Lung microvascular endothelial cell (primary cell): ENCODE measurements around the gene LAMB1. TPM values are rescaled to one million over a fixed set of nuclear protein-coding genes. Genes with fewer than 3 reads are reported as not detected.
A peak's percentile ranks its signal among the peaks of the same experiment; 100 is the strongest.
"Not testable (repeated sequence)": the region's sequence is repeated elsewhere in the genome, so short reads cannot be mapped to it uniquely, and the experiment has no call there.

Experiments
- DNase-seq, 2 donors: peaks; one replicate each; pipeline versions ENCODE4 v3.0.0 to v3.0.0-alpha.2; 2010; ENCODE audit warnings: low read depth in 2 of 2
- total RNA-seq: library from RNA; depleted of rRNA; stranded (reverse); fragments of >200 nt; gene quantifications from 2 replicates; pipeline ENCODE4 v1.2.1, GENCODE V29; 2014

The LAMB1 gene
- total RNA-seq, 1 donor from 2014 or later = 315 TPM

DNA sequence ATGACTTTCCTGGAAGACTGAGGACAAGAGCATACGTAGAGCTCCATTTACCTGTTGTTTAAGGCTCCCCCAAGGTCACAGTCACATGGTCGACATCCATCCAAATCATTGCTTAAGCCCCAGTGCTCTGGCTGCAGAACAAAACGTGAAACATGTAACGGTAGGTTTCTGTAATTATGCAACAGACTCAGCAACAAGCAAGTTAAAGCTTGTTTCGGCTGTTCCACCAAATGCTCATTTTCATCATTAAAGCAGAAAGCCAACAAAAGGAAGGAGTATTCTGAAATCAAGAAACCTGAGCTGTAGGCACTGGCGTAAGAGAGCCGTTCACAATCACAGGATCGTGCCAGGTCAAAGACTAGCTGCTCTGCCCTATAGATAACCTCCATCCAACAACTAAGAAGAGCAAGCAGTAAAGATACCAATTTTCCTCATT lies 30.0 kb downstream of the LAMB1 start:
- DNase-seq = no peak

DNA sequence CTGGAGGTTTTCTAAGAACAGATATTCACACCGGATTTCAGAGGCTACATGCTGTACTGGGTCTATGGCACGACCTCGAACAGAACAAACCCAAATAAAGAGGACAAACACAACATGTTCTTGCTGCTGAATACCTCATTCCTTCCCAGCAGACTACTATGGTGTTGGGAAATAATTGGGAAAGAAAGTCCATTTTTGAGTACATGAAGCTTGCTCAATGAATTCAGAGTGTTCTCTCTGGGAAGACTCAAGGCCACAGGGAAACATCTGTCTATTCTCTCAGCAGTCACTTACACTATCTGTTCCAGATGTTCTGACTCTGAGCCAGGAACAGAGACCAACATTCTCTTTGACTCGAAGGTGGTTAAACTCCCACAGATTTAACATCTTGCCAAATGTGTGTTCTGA lies 30.9 kb downstream of the LAMB1 start:
- no peak for DNase-seq

DNA sequence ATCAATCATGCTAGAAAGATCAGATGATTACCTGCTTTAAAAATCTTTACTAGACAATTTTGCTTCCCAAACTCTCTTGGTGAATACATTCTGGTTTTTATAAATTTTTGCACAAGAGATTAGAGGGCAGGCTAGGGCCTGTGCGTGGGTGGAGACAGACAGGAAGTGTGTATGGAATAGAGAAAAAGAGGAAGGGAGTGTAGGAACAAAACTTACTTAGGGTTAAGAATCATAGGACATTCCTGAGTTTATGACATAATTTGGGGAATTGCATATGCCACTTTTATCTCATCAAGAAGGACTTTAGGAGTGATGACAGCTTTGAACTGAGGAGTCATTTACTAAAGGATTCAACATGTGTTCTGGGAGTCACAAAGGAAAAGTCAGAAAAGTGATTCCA lies 31.3 kb downstream of the LAMB1 start:
- DNase-seq = no peak

DNA sequence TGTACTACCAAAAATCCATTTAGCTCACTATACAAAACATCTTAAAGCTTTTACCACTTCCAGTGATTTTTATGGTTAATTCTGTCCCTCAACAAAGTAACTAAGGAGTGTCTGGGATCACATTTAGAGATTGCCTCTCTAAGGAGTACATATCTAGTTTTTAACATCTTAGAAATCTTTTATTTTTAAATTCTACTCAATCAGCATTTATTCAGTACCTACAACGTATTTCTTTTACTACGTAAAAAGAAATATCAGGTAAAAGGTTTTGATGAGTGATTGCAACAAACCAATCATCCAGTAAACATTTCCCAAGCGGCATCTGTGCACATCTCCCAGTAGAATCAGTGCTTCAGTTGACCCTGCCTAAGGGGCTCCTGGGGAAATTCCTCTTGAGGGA lies 31.9 kb downstream of the LAMB1 start:
- DNase-seq = no peak

DNA sequence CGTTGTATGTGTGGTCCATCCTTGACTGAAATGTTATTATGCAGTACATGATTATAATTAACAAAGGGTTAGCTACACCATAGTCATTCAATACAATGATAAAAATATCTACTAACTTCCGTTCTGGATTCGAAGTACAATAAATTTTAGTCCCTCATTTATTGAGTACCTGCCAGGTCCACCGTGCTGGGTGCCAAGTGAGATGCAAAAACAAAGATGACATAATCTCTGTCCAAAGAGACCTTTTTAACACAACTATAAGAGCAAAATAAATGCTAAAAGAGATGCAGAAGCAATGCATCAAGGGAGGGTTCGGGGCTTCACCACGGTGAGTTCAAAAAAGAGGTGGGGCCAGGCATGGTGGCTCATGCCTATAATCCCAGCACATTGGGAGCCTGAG lies 33.1 kb downstream of the LAMB1 start:
- DNase-seq = peak; percentile 44 to 92

DNA sequence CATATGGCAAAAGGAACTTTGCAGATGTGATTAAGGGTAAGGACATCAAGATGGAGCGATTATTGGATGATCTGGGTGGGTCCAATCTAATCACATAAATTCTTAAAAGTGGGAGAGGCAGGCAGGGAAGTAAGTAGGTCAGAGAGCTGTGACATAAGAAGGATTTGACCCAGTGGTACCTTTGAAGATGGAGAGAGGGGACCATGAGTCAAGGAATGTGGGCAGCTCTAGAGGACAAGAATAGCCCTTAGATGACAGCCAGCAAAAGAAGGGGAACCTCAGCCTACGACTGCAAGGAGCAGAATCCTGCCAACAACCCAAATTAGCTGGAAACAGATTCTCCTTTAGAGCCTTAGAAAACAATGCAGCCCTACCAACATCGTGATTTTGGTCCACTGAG lies 34.5 kb downstream of the LAMB1 start:
- DNase-seq = no peak

DNA sequence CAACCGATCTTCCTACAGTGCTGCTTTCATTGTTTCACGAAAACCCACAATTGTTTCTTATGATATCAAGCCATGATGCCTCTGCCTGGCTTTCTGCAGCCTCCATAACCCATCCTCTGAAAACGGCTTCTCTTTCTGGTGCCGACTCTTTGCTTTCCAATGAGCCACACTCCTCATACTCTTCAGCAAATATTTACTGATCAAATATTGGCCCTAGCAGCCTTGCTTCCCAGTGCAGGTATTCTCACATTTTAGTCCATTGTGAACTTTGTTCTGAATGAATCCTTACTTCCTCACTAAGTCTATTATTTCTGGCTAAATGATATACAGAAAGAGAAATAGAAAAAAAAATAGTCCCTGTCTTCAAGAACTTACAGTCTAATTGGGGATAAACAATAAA lies 35.5 kb downstream of the LAMB1 start:
- no peak for DNase-seq

DNA sequence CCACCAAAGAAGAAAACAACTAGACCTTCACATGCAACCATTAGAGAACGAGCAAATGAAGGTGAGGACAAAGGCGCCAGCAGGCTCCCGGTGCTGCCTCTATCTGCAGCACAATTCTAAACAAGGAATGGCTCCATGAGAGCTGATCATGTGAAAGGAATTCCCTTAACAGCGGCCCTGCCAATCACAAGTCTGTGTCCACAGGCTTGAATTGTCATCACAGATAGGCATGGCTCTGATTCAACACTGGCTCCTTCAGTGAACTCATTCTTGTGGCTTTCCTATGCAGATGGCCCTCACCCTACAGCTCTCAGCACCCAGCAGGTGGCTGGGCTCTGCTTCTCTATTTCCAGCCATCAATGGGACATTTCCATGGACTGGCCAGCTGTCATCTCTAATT lies 36.2 kb downstream of the LAMB1 start:
- DNase-seq = peak in 1 of 2 donors; percentile 73

DNA sequence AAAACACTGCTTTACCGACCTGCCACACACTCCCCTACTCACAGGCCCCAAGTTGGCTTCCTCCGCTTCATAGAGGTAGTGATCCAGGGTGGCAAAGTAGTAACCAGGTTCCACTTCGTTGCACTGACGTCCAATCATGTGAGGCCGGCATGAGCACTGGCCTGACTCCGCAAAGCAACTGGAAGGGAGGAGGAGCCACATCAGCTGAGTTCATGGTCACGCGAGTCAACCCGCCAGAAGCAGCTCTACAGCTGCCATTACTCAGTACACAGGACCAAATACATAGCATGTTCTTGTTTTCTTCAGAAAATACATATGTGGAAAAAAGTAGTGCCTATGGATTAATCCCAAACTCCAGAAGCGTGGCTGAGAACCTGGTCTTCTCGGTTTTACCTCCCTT lies 38.5 kb downstream of the LAMB1 start:
- no peak for DNase-seq

DNA sequence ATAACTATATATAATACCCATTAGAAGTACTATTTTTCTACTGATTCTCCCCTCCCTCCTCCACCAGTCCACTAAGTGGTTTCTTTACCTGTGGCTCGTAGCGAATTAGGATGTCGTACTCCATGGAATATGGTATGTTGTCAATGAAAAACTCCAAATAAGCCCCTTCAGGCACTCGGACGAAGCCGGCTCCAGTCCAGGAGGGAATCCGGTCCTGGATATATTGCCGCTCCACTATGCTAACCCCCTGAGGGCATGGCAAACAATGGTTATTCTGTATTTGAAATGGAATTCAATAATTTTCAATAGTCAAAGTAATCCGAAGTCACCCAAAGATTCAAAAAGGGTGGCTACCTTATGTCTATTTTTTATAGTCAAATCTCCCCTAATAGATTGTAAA lies 40.1 kb downstream of the LAMB1 start:
- no peak for DNase-seq

DNA sequence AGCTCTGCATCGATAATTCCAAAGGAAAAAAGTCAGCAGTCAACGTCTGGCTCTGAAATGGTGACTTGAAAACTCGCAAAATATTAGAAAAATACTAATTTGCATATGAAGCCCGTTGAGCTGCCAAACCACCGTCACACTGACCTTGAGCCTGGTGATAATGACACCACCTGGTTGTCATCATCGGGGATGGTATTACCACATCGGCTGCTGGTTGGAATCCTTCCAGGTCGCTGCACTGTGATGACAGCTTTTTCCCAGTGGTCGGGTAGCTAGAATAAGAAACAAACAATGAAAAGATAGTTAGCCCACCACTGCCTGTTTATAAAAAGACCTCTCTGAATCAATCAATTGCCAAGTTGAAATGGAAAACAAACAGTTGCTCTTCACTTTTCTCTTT lies 41.6 kb downstream of the LAMB1 start:
- peak in 1 of 2 donors; percentile 85 for DNase-seq

DNA sequence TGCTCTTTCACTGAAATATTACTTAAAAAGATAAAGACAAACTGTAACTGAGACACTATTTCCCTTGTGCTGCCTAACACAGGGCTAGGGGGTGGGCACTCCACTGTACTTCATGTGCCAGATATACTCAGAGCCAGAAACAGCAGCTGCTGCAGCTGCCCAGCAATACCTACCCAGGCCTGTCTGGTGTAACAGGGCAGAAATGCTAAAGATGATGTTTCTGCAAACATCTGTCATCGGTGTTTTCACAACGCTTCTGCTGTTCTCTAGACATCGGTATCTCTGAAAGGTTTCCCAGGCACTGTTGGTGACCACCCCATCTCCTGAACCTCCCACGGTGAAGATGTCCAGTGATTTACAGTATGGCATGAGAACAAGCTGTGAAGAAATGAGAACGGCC lies 42.7 kb downstream of the LAMB1 start:
- no peak for DNase-seq

DNA sequence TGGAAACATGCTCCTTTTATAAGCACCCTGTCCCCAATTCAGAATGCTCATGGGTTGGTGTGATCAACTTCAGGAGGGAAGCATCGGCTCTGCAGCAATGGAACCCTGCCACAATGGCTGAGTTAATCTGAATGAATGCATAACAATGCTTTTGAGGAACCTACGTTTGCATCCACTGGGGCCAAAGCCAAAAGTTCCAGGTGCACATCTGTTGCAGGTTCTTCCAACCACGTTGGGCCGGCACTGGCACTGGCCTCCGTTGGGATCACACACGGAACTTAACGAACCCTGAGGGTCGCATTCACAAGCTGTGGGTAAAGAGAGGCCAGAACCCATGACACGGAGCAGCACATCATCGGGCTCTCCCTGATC lies 43.4 kb downstream of the LAMB1 start:
- no peak for DNase-seq

DNA sequence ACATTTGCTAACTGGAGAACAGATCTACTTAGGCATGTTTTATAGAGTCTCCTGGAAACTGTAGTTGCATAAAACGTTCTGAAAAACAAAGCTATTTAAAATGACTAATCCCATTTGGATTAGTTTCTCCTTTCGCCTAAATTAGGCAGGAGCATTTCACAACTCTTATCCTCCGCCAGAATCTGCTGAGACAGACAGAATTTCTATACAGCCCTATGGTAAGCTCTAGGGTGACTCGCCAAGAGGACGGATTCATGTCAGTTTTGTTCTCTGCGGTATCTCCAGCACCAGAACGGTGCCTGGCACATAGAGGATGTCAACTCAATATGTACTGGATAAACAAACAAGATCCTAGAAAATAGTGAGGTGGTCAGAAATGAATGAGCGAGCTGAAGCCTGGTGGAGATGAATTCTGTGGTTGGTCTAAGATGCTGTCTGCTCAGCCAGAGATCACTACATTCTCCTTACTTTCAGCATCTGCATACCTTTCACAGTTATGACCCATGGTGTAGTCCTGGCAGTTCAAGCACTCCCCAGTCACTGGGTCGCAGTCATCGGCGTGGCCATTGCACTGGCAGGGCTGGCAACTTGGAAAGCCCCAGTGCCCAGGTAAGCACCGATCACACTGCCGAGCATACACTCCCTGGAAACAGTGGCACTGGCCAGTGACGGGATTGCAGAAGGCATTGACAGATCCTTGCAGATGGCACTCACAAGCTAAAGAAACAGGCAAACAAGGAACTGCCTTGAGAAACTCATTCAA lies 44.0 kb downstream of the LAMB1 start:
- DNase-seq = peak in 1 of 2 donors; percentile 23

DNA sequence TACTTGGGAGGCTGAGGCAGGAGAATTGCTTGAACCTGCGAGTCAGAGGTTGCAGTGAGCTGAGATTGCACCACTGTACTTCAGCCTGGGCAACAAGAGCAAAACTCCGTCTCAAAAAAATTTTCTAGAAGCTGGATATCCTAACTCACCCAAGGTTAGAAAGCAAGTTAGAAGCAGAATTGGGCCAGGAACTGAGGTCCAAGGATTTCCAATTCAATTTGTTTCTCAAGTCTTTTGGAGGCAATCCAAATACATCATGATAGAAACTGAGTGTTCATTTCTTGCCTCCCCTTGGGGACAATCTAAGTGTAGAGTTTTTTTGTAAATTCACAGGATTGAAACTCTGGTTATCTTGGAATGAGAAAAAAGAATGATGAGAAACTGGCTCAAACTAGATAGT lies 45.5 kb downstream of the LAMB1 start:
- DNase-seq = no peak

DNA sequence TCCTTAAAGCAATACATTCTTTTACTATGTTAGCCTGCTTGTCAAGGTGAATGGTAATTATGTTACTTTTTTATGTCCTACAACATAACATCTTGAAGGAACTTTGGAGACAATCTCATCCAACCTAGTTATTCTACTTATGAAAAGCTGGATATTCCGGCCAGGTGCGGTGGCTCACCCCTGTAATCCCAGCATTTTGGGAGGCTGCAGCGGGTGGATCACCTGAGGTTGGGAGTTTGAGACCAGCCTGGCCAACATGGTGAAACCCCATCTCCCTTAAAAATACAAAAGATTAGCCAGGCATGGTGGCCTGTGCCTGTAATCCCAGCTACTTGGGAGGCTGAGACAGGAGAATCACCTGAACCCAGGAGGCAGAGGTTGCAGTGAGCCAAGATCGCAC lies 46.0 kb downstream of the LAMB1 start:
- DNase-seq = not testable (repeated sequence)

DNA sequence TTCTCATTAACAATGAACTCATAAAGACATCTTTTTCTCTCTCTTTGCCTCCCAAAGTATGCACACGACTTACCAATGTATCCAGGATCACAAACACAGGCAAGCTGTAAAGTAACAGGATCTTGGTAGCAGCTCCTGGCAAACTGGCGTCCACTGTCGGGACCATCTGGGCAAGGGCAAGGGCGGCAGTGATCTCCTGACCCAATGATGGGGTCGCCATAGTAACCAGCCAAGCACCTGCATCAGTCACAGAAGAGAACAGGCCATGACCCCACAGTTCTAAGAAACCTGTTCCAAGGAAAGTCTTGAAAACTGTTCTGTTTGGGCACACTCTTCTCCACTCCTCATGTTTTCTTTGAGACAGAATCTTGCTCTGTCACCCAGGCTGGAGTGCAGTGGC lies 47.6 kb downstream of the LAMB1 start:
- no peak for DNase-seq

DNA sequence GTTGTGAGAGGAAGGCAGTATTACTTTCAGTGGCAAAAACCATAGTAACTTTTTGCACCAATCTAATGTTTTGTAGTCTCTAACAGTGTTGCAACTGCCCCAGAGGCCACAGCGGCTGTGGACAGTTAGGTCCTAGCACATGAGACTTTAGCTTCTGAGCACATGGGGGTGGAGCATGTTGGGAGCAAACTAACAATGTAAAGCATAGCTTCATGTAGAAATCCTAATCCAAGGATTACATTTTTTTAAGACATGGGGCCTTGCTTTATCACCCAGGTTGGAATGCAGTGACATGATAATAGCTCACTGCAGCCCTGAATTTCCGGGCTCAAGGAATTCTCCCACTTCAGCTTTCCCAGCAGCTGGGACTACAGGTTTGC lies 49.0 kb downstream of the LAMB1 start:
- no peak for DNase-seq

DNA sequence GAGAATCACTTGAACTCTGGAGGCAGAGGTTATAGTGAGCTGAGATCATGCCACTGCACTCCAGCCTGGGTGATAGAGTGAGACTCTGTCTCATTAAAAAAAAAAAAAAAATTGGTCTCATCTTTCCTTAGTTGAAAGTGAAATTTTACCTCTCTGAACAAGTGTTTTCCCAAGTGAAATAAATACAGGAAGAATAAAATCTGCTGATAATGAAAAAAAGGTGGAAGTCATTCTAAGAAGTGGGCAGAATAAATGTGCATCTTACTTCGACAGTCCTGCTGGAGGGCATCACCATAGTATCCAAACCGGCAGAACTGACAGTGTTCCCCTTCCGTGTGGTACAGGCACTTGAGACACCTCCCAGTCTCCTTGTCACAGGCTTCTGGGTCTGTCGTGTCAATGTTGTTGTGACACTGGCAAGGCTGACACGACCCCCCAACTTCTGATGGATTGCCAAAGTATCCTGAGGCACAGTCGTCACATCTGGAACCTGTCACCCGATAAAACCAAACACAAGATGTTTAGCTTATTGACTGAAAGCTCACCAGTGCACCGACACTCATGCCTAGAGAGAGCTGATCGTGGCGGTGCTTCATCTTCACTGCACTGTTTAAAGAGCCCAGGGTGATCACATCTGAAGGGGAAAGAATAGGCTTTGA lies 49.6 kb downstream of the LAMB1 start:
- DNase-seq = no peak

DNA sequence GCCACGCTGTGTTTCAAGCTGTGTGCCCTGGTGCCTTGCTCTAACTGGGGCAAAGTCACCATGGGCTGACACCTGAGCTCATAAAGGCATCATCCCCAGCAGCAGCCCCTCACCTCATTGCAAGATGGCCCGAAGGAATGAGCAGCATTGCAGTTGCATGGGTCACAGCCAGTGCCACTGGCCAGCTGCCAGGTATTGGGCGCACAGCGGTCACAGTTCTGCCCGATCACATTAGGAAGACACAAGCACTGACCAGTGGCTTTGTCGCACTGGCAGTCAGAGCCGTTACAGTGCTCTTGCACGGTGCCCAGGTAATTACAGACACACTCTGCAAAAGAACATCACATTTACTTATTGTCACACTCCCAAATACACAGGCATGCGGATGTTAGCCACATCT lies 51.1 kb downstream of the LAMB1 start:
- DNase-seq = no peak

DNA sequence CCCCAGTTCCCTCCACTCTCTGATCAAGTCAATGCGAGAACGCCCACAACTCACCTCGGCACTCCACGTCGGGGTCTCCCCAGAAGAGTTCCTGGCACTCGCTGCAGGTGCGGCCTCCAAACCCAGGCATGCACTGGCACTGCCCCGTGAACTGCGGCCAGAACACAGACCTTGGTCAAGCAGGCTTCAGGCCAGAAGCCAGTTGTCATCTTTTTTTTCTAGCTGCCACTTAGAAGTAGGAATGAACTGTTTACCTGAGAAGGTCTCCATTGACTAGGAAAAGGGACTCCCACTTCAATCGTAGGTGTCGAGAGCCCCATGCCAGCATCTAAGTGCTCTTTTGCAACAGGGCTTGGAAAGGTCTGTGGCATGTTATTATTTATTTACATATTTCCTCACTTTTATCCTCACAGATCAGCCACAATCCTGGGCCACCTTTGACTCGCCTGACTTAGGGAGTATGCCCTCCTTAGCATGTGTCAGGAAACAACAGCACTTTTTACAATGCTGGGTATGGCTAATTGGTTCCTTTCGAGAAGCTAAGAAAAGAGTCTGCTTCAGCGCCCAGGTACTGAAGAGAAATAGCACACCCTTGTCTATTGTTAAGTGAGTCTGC lies 51.7 kb downstream of the LAMB1 start:
- no peak for DNase-seq

DNA sequence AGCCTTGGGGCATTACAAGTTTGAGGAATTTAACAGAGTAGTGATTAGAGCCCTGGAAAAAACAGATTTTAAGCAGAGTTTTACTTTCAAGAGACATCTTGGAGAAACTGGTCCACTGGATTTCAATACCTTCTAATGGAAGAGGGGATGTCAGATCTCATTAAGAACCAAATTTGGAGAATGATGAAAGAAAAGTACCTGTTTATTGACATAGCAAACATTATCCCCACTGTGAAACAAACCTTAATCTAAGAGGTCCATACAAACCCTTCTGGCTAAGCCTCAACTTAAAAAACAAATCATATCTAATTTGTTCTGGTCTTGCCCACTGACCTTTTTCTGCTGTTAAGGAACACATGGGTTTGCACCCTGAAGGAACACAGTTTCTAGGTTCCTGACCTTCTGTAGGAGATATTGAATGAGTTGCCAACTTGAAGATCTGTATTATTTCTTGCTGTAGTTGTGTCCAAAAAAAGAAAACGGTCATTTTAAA lies 53.5 kb downstream of the LAMB1 start:
- DNase-seq = no peak
